GM10847 (cell line): ENCODE results near the gene RABEP2.

ENCODE experiments used
- POLR2A ChIP-seq: IDR thresholded peaks from 2 replicates; pipeline ENCODE4 v1.6.1; 2011; ENCODE audit not compliant: insufficient read length; ENCODE audit errors: extremely low read depth

Gene RABEP2

GRCh38 chr16:28924762-28925385 lies at the start of gene RABEP2:
Gene RABEP2, minus strand, starts transcription at chr16:28925238. Its CDS starts 75 bp downstream, at chr16:28925163.
- TF ChIP-seq POLR2A = no peak

GRCh38 chr16:28974437-28975157 lies 49.6 kb upstream of the RABEP2 start, which contains the start of gene SPNS1:
Gene SPNS1, plus strand, starts transcription at chr16:28974778. Its CDS starts 374 bp downstream, at chr16:28975152.
- TF ChIP-seq POLR2A = peak; percentile 70

- no peak for TF ChIP-seq POLR2A
These were observed 49.0 kb upstream of the RABEP2 start for GRCh38 chr16:28974007-28974436.

GRCh38 chr16:28967156-28967555 lies 42.1 kb upstream of the RABEP2 start:
- TF ChIP-seq POLR2A = no peak

GRCh38 chr16:28964496-28964895 lies 39.5 kb upstream of the RABEP2 start:
- TF ChIP-seq POLR2A = no peak

GRCh38 chr16:28964072-28964471 lies 39.0 kb upstream of the RABEP2 start:
- no peak for TF ChIP-seq POLR2A

GRCh38 chr16:28958836-28959235 lies 33.8 kb upstream of the RABEP2 start:
- no peak for TF ChIP-seq POLR2A

GRCh38 chr16:28958216-28958615 lies 33.2 kb upstream of the RABEP2 start:
- no peak for TF ChIP-seq POLR2A

- no peak for TF ChIP-seq POLR2A
These were observed 26.4 kb upstream of the RABEP2 start for GRCh38 chr16:28951410-28951943.

GRCh38 chr16:28950648-28951409 lies 25.8 kb upstream of the RABEP2 start, which contains the start of gene NFATC2IP:
Gene NFATC2IP, plus strand, starts transcription at chr16:28950937. Its CDS starts 75 bp downstream, at chr16:28951012.
- peak; percentile 78 for TF ChIP-seq POLR2A

GRCh38 chr16:28946681-28947080 lies 21.6 kb upstream of the RABEP2 start:
- TF ChIP-seq POLR2A = no peak

GRCh38 chr16:28943281-28943680 lies 18.2 kb upstream of the RABEP2 start:
- no peak for TF ChIP-seq POLR2A

GRCh38 chr16:28938721-28939120 lies 13.7 kb upstream of the RABEP2 start:
- no peak for TF ChIP-seq POLR2A

GRCh38 chr16:28937222-28937876 lies 12.3 kb upstream of the RABEP2 start:
- TF ChIP-seq POLR2A = no peak

GRCh38 chr16:28936784-28937155 lies 11.7 kb upstream of the RABEP2 start:
- TF ChIP-seq POLR2A = no peak
